ENCODE results near the gene LRMDA. TPM values are rescaled to one million over a fixed set of nuclear protein-coding genes. Genes with fewer than 3 reads are reported as not detected.

The LRMDA gene
- total and polyA plus RNA-seq, 2 of the 13 experiments (the other 11 are each of a cell fraction or from before 2014, with no cell fraction given): 13.4 to 22.0 TPM

- TF ChIP-seq ARID5B (CRISPR knock-in tag; IDR thresholded peaks at IDR 0.05) (peak; percentile 80), ZNF354B (CRISPR knock-in tag; IDR thresholded peaks at IDR 0.05) (no peak), JUN (CRISPR knock-in tag; IDR thresholded peaks at IDR 0.05) (no peak), SUZ12 (IDR thresholded peaks at IDR 0.05; ENCODE audit: low read depth, low read length) (no peak), BRCA1 (CRISPR knock-in tag; IDR thresholded peaks at IDR 0.05) (no peak), ZNF20 (CRISPR knock-in tag; IDR thresholded peaks at IDR 0.05) (no peak), HES4 (CRISPR knock-in tag; IDR thresholded peaks at IDR 0.05; ENCODE audit: borderline replicate concordance) (no peak), ZNF879 (CRISPR knock-in tag; IDR thresholded peaks at IDR 0.05) (no peak), PHF5A (CRISPR knock-in tag; IDR thresholded peaks at IDR 0.05; ENCODE audit: low read depth, unreplicated experiment) (no peak), KMT2B (CRISPR knock-in tag; IDR thresholded peaks at IDR 0.05) (no peak), AHR (CRISPR knock-in tag; IDR thresholded peaks at IDR 0.05) (no peak), ZBTB7A (CRISPR knock-in tag; IDR thresholded peaks at IDR 0.05) (no peak), ZNF670 (CRISPR knock-in tag; IDR thresholded peaks at IDR 0.05; ENCODE audit: borderline replicate concordance) (no peak), HNRNPH1 (optimal IDR thresholded peaks at IDR 0.05; ENCODE audit: low read depth, low read length) (no peak), ARID2 (CRISPR knock-in tag; IDR thresholded peaks at IDR 0.05; ENCODE audit: borderline replicate concordance) (no peak), MAZ (IDR thresholded peaks at IDR 0.05; ENCODE audit: borderline replicate concordance, low read depth, low read length) (no peak), MAZ (CRISPR knock-in tag; IDR thresholded peaks at IDR 0.05; ENCODE audit: low read depth) (no peak), CREBL2 (CRISPR knock-in tag; IDR thresholded peaks at IDR 0.05; ENCODE audit: borderline replicate concordance) (no peak), KLF11 (CRISPR knock-in tag; IDR thresholded peaks at IDR 0.05) (no peak), ZNF230 (CRISPR knock-in tag; IDR thresholded peaks at IDR 0.05) (no peak), ZMAT3 (CRISPR knock-in tag; conservative IDR thresholded peaks at IDR 0.05) (no peak), ZNF101 (CRISPR knock-in tag; IDR thresholded peaks at IDR 0.05; ENCODE audit: borderline replicate concordance, low read depth) (no peak), RBFOX2 (IDR thresholded peaks at IDR 0.05; ENCODE audit: low read depth, low read length) (0 out of 2 replicates have a peak, but pooled peaks have one; percentile 35), ZNF501 (CRISPR knock-in tag; IDR thresholded peaks at IDR 0.05) (no peak), FIP1L1 (IDR thresholded peaks at IDR 0.05; ENCODE audit: borderline replicate concordance, insufficient read depth, low read depth, low read length) (no peak), TEAD2 (CRISPR knock-in tag; IDR thresholded peaks at IDR 0.05) (no peak), ZNF18 (CRISPR knock-in tag; IDR thresholded peaks at IDR 0.05; ENCODE audit: insufficient replicate concordance) (no peak)
These were observed 905.0 kb downstream of the LRMDA start (continued) for GRCh38 chr10:76336213-76336963.

Data from HepG2 (cell line).